GM21576 (cell line): ENCODE results near the gene REPS2.

Experiments
- ATAC-seq: cut with Tn5 transposase; IDR thresholded peaks from one replicate; pipeline ENCODE4 v1.9.1; 2021; ENCODE audit warnings: mild to moderate bottlenecking, moderate library complexity; ENCODE audit not compliant: unreplicated experiment

The REPS2 gene

DNA sequence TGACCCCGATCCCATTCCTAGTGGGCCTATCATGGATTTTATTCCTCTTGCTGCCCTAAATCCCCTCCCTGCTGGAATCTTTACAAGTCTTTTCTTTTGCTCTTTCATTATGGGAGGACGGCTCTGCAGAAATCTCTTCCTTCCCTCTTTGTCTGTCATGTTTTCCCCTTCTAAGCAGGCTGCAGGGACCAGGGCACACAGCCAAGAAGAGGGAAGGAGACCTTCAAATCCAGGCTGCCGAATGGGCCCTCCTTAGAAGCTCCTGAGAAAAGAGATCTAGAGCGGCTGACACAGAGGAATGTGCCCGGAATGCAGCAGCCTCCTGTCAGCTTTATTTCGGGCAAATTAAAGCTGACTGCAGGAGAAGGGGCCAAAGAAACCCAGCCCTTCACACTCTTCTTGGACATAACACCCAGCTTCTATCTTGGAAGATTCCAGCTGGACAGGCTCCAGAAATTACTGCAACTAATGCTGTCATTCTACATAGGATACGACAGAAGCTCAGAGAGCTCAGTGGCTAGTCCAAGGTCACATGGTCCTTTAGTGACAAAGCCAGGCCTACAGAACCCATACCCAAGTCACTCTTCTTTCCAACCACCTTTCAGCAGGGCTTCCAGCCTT, 240.8 kb downstream of the REPS2 start:
- ATAC-seq: no peak

DNA sequence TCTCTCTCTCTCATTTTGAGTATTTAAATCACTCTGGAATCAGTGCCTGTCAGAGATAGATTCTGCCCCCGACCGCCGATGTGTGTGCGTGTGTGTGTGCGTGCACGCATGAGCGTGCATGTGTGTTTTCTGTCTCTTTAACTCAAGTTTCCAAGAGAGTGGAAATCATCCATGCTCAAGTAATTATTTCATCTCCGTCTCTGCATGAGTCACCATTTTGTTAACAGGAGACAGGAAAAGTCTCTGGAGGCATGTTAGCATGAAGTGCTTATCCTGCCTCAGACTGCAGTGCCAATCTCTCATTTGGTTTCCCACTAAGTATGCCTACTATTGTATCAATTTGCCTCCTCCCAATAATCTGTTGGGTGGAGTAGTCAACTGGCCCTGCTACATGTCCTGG, 245.6 kb downstream of the REPS2 start:
- no peak for ATAC-seq
